Muscle of arm (tissue), 12 donors: ENCODE measurements around the gene ITGA11. TPM values are rescaled to one million over a fixed set of nuclear protein-coding genes. Genes with fewer than 3 reads are reported as not detected.
"Not testable (repeated sequence)": the region's sequence is repeated elsewhere in the genome, so short reads cannot be mapped to it uniquely, and the experiment has no call there.

Source experiments
- DNase-seq: peaks from one replicate; pipeline ENCODE4 v3.0.0-alpha.2; 2013
- polyA plus RNA-seq, 12 donors: library from polyadenylated mRNA; unstranded; fragments of 120-200 nt; gene quantifications; one replicate each; pipeline ENCODE4 v1.2.1, GENCODE V29; 2013; ENCODE audit not compliant: insufficient read length in 12 of 12

ITGA11 gene
- polyA plus RNA-seq, 12 donors: 2.3 to 7.0 (median 3.7) TPM; not detected in 1

GRCh38 chr15:68410466-68411342, 21.3 kb downstream of the ITGA11 start:
- DNase-seq: no peak

GRCh38 chr15:68409736-68410370, 22.1 kb downstream of the ITGA11 start:
- no peak for DNase-seq

GRCh38 chr15:68408971-68409370, 23.0 kb downstream of the ITGA11 start:
- DNase-seq: no peak

- no peak for DNase-seq
Measured at GRCh38 chr15:68407886-68408881, 23.8 kb downstream of the ITGA11 start.

GRCh38 chr15:68407141-68407885, 24.6 kb downstream of the ITGA11 start:
- DNase-seq: no peak

- no peak for DNase-seq
Measured at GRCh38 chr15:68405378-68406250, 26.3 kb downstream of the ITGA11 start.

- DNase-seq: no peak
Measured at GRCh38 chr15:68404056-68404798, 27.7 kb downstream of the ITGA11 start.

GRCh38 chr15:68403161-68403941, 28.6 kb downstream of the ITGA11 start:
- no peak for DNase-seq

GRCh38 chr15:68402432-68403160, 29.4 kb downstream of the ITGA11 start:
- no peak for DNase-seq

GRCh38 chr15:68401496-68402431, 30.2 kb downstream of the ITGA11 start:
- no peak for DNase-seq

- no peak for DNase-seq
Measured at GRCh38 chr15:68400066-68400456, 31.9 kb downstream of the ITGA11 start.

GRCh38 chr15:68399096-68400065, 32.6 kb downstream of the ITGA11 start:
- no peak for DNase-seq

GRCh38 chr15:68397999-68398398, 34.0 kb downstream of the ITGA11 start:
- not testable (repeated sequence) for DNase-seq

- no peak for DNase-seq
Measured at GRCh38 chr15:68396068-68396467, 35.9 kb downstream of the ITGA11 start.

- DNase-seq: no peak
Measured at GRCh38 chr15:68391121-68391520, 40.8 kb downstream of the ITGA11 start.
